IMR-90 (cell line): ENCODE measurements around the gene MAMLD1. TPM values are rescaled to one million over a fixed set of nuclear protein-coding genes. Genes with fewer than 3 reads are reported as not detected.
A peak's percentile ranks its signal among the peaks of the same experiment; 100 is the strongest.

Source experiments
- ATAC-seq: fragments of 200-7000 bp; cut with Tn5 transposase; 2 replicates; pipeline ENCODE4 v1.9.1; 2020; ENCODE audit warnings: low read depth, mild to moderate bottlenecking, moderate library complexity
- BruUV-seq: library from RNA; stranded (reverse); fragments of 400-500 nt; replicated peaks from 2 replicates; lab custom pipeline; 2021; lab: Mats Ljungman, UMichigan
- CTCF ChIA-PET: fragments of 300-600 bp; formaldehyde crosslinking; extraction: SDS; loops from one replicate; lab custom pipeline; 2021; ENCODE audit warnings: antibody characterized with exemption; lab: Yijun Ruan, JAX
- POLR2A ChIA-PET: fragments of 300-600 bp; sonication (Branson Sonifier 250); formaldehyde crosslinking; loops from one replicate; lab custom pipeline; 2022; ENCODE audit warnings: antibody characterized with exemption; ENCODE audit not compliant: unreplicated experiment; lab: Charles Lee
- DNase-seq: peaks from one replicate; pipeline ENCODE4 v3.0.0; 2013
- H2AFZ ChIP-seq: replicated peaks from 2 replicates; pipeline ENCODE3; 2013; ENCODE audit warnings: low read length, mild to moderate bottlenecking; ENCODE audit not compliant: poor library complexity
- H2AK5ac ChIP-seq: 2 replicates; pipeline ENCODE4 v1.6.1; 2013; ENCODE audit warnings: low read depth, low read length, inconsistent platforms
- H2AK9ac ChIP-seq: replicated peaks from 2 replicates; pipeline ENCODE3; 2013; ENCODE audit warnings: mild to moderate bottlenecking, low read depth, low read length, moderate library complexity; ENCODE audit not compliant: poor library complexity
- H2BK120ac ChIP-seq: 2 replicates; pipeline ENCODE4 v1.6.1; 2013; ENCODE audit warnings: low read depth, low read length, inconsistent platforms
- H2BK15ac ChIP-seq: 3 replicates; pipeline ENCODE4 v1.6.1; 2013; ENCODE audit warnings: low read depth, low read length, inconsistent platforms
- H2BK20ac ChIP-seq: 2 replicates; pipeline ENCODE4 v1.6.1; 2013; ENCODE audit warnings: low read depth, mild to moderate bottlenecking, inconsistent platforms, low read length, moderate library complexity
- H2BK5ac ChIP-seq: 2 replicates; pipeline ENCODE4 v1.6.1; 2013; ENCODE audit warnings: mild to moderate bottlenecking, low read depth, low read length, inconsistent platforms; ENCODE audit not compliant: poor library complexity, severe bottlenecking
- H3K14ac ChIP-seq: replicated peaks from 2 replicates; pipeline ENCODE4 v1.6.1; 2013; ENCODE audit warnings: low read depth, low read length, inconsistent platforms
- H3K18ac ChIP-seq: 2 replicates; pipeline ENCODE4 v1.6.1; 2013; ENCODE audit warnings: low read depth, low read length, control low read depth
- H3K23ac ChIP-seq: 2 replicates; pipeline ENCODE4 v1.6.1; 2013; ENCODE audit warnings: low read depth, low read length, inconsistent platforms
- H3K27ac ChIP-seq: 2 replicates; pipeline ENCODE4 v1.5.1; 2013; ENCODE audit warnings: mild to moderate bottlenecking, control low read depth, low read length; ENCODE audit not compliant: insufficient read depth
- H3K27me3 ChIP-seq: 2 replicates; pipeline ENCODE4 v1.6.1; 2013; ENCODE audit warnings: low read length; ENCODE audit not compliant: control insufficient read depth, insufficient read depth
- H3K36me3 ChIP-seq: 2 replicates; pipeline ENCODE4 v1.6.1; 2013; ENCODE audit warnings: low read length, mixed read lengths; ENCODE audit not compliant: control insufficient read depth, insufficient read depth
- H3K4ac ChIP-seq: 2 replicates; pipeline ENCODE4 v1.6.1; 2013; ENCODE audit warnings: low read depth, low read length, inconsistent platforms
- H3K4me1 ChIP-seq: 2 replicates; pipeline ENCODE4 v1.6.1; 2013; ENCODE audit warnings: low read length, mixed read lengths; ENCODE audit not compliant: control insufficient read depth, insufficient read depth
- H3K4me2 ChIP-seq: 2 replicates; pipeline ENCODE4 v1.6.1; 2013; ENCODE audit warnings: low read depth, mild to moderate bottlenecking, control low read depth, low read length, moderate library complexity
- H3K4me3 ChIP-seq: 2 replicates; pipeline ENCODE4 v1.5.1; 2013; ENCODE audit warnings: low read depth, mild to moderate bottlenecking, control low read depth, low read length, moderate library complexity; ENCODE audit not compliant: insufficient read depth
- H3K56ac ChIP-seq: 2 replicates; pipeline ENCODE4 v1.6.1; 2013; ENCODE audit warnings: low read length, inconsistent platforms; ENCODE audit not compliant: insufficient read depth; ENCODE audit errors: extremely low read depth
- H3K79me1 ChIP-seq, 2 experiments: 2 replicates each; pipeline ENCODE4 v1.6.1; 2013; ENCODE audit warnings: low read length in 2 of 2, inconsistent platforms in 1 of 2, low read depth in 1 of 2
- H3K9ac ChIP-seq: 2 replicates; pipeline ENCODE4 v1.6.1; 2013; ENCODE audit warnings: low read depth, low read length, control low read depth
- H3K9me1 ChIP-seq: 2 replicates; pipeline ENCODE4 v1.6.1; 2013; ENCODE audit warnings: low read length, inconsistent platforms; ENCODE audit not compliant: insufficient read depth
- H3K9me3 ChIP-seq: 2 replicates; pipeline ENCODE4 v1.6.1; 2013; ENCODE audit warnings: low read length; ENCODE audit not compliant: control insufficient read depth, insufficient read depth
- H4K20me1 ChIP-seq: 2 replicates; pipeline ENCODE4 v1.6.1; 2013; ENCODE audit warnings: low read length, inconsistent platforms; ENCODE audit not compliant: insufficient read depth
- H4K5ac ChIP-seq: 2 replicates; pipeline ENCODE4 v1.6.1; 2013; ENCODE audit warnings: mild to moderate bottlenecking, low read depth, low read length, control low read depth
- H4K8ac ChIP-seq, 2 experiments: 2 replicates each; pipeline ENCODE4 v1.6.1; 2013; ENCODE audit warnings: low read depth in 2 of 2, low read length in 2 of 2, control low read depth in 1 of 2, inconsistent platforms in 1 of 2
- H4K91ac ChIP-seq: 2 replicates; pipeline ENCODE4 v1.6.1; 2013; ENCODE audit warnings: low read depth, low read length, inconsistent platforms; ENCODE audit not compliant: insufficient read depth
- BHLHE40 ChIP-seq: fragments of 150-350 bp; IDR thresholded peaks from 2 replicates; pipeline ENCODE4 v1.6.1; 2016; ENCODE audit warnings: mild to moderate bottlenecking, low read depth, low read length
- CEBPB ChIP-seq: IDR thresholded peaks from 2 replicates; pipeline ENCODE4 v1.6.1; 2012; ENCODE audit warnings: low read depth, low read length, improper control_type of control experiment
- CHD1 ChIP-seq: IDR thresholded peaks from 2 replicates; pipeline ENCODE4 v1.6.1; 2012; ENCODE audit warnings: low read depth, low read length, improper control_type of control experiment
- FOS ChIP-seq: fragments of 150-350 bp; IDR thresholded peaks from 2 replicates; pipeline ENCODE4 v1.6.1; 2016; ENCODE audit warnings: low read depth, low read length
- MAFK ChIP-seq: IDR thresholded peaks from 2 replicates; pipeline ENCODE4 v1.6.1; 2012; ENCODE audit warnings: low read depth, low read length, improper control_type of control experiment
- MAZ ChIP-seq: IDR thresholded peaks from 2 replicates; pipeline ENCODE4 v1.6.1; 2012; ENCODE audit warnings: low read depth, mild to moderate bottlenecking, low read length, improper control_type of control experiment, moderate library complexity, borderline replicate concordance
- MXI1 ChIP-seq: IDR thresholded peaks from 2 replicates; pipeline ENCODE4 v1.6.1; 2012; ENCODE audit warnings: low read depth, mild to moderate bottlenecking, low read length, moderate library complexity, borderline replicate concordance
- NFE2L2 ChIP-seq: fragments of 150-350 bp; IDR thresholded peaks from 2 replicates; pipeline ENCODE4 v1.6.1; 2016; ENCODE audit warnings: low read depth, mild to moderate bottlenecking, low read length
- POLR2A ChIP-seq: IDR thresholded peaks from 2 replicates; pipeline ENCODE4 v1.6.1; 2012; ENCODE audit warnings: mild to moderate bottlenecking, low read depth, low read length
- RCOR1 ChIP-seq: IDR thresholded peaks from 2 replicates; pipeline ENCODE4 v1.6.1; 2012; ENCODE audit warnings: mild to moderate bottlenecking, low read length, improper control_type of control experiment; ENCODE audit not compliant: insufficient replicate concordance
- RFX5 ChIP-seq: IDR thresholded peaks from 2 replicates; pipeline ENCODE4 v1.8.0; 2012; ENCODE audit warnings: low read depth, mild to moderate bottlenecking, low read length, moderate library complexity
- SMC3 ChIP-seq: fragments of 150-350 bp; IDR thresholded peaks from 2 replicates; pipeline ENCODE4 v1.6.1; 2016; ENCODE audit warnings: low read depth, mild to moderate bottlenecking, antibody characterized with exemption, low read length, moderate library complexity
- USF2 ChIP-seq: fragments of 150-350 bp; IDR thresholded peaks from 2 replicates; pipeline ENCODE4 v1.6.1; 2017; ENCODE audit warnings: mild to moderate bottlenecking, antibody characterized with exemption, low read length, low read depth
- WGBS, 2 experiments: methylation state at CpG; one replicate each; pipeline versions ENCODE4 v1.1.5 to v1.1.7; 2013; ENCODE audit warnings: missing lambda C conversion rate in 2 of 2; ENCODE audit not compliant: insufficient read length in 1 of 2; ENCODE audit errors: extremely low coverage in 2 of 2; 5-methylcytosine and 5-hydroxymethylcytosine counted together
- dilution Hi-C: fragments of 300-500 bp; cut with HindIII; formaldehyde crosslinking; loops from one replicate; pipeline ENCODE4 v1.14.3; 2018; ENCODE audit warnings: low sequenced_read_pairs; ENCODE audit not compliant: unreplicated experiment
- in situ Hi-C: fragments of 300-500 bp; cut with MboI; formaldehyde crosslinking; loops from 3 replicates; pipeline ENCODE4 v1.14.3; 2019; ENCODE audit warnings: low sequenced_read_pairs, inconsistent platforms, mixed read lengths
- intact Hi-C: fragments of 100-400 bp; cut with micrococcal nuclease; formaldehyde crosslinking; loops from 2 replicates; pipeline ENCODE4 v1.10.0; 2022
- polyA plus RNA-seq, 3 experiments: library from polyadenylated mRNA; depleted of rRNA; stranded (reverse); fragments of >200 nt; gene quantifications; 2 replicates each; pipeline ENCODE4 v1.2.3, GENCODE V29; 2012; ENCODE audit warnings: low replicate concordance in 1 of 3
- total RNA-seq: library from RNA; depleted of rRNA; stranded (reverse); fragments of >200 nt; gene quantifications from 2 replicates; pipeline ENCODE4 v1.2.3, GENCODE V29; 2012

MAMLD1 gene
- total and polyA plus RNA-seq, 2 of the 4 experiments (the other 2 are of a cell fraction), result 1.4 to 11.0 TPM

GRCh38 chrX:150548251-150548650, 185.1 kb downstream of the MAMLD1 start:
- in situ Hi-C loops, result no loop called here
- H3K56ac ChIP-seq, result no peak overlapping the region

More at GRCh38 chrX:150548251-150548650, 185.1 kb downstream of the MAMLD1 start:
- H3K27ac ChIP-seq, result no peak overlapping the region
- H2BK120ac ChIP-seq, result no peak overlapping the region
- ChIA-PET POLR2A (no interaction called here), CTCF (no interaction called here)
- no peaks in the 10 kb centered on the region for H3K4me1 ChIP-seq
- no TSS peak for BruUV-seq
- no peaks in the 10 kb centered on the region for H3K36me3 ChIP-seq
- TF ChIP-seq USF2 (no peak), POLR2A (no peak), CHD1 (no peak), NFE2L2 (no peak), MXI1 (no peak), MAZ (no peak), CEBPB (no peak), RCOR1 (no peak), MAFK (no peak), RFX5 (no peak), SMC3 (no peak), FOS (no peak), BHLHE40 (no peak)
- H3K14ac ChIP-seq, result no peak overlapping the region
- no peak overlapping the region for H2AK9ac ChIP-seq
- H2BK5ac ChIP-seq, result no peak overlapping the region
- no peak overlapping the region for H2BK15ac ChIP-seq
- peak overlapping the region in 1 of 2 experiments; percentile 36; a peak in 1 of 4 replicates for H4K8ac ChIP-seq
- no peaks in the 10 kb centered on the region for H3K9me3 ChIP-seq
- 67% methylated on average over 2 of the region's 4 CpGs; no CpG with 5 or more reads in 1 of the 2 experiments for WGBS, 2 experiments
- no peak overlapping the region for H3K18ac ChIP-seq
- peaks cover 9% of the 10 kb centered on the region; the same call in 1 of the 2 replicates for H3K27me3 ChIP-seq
- DNase-seq (no peak), ATAC-seq (no peak)
- H4K5ac ChIP-seq, result no peak overlapping the region
- peak overlapping the region; percentile 87 for H2AFZ ChIP-seq
- no peak overlapping the region for H2AK5ac ChIP-seq
- no peak overlapping the region for H4K91ac ChIP-seq
- intact Hi-C loops, result no loop called here
- H3K9me1 ChIP-seq, result no peaks in the 10 kb centered on the region
- dilution Hi-C loops, result no loop called here
- no peak overlapping the region for H2BK20ac ChIP-seq
- no peak overlapping the region for H3K9ac ChIP-seq
- H3K23ac ChIP-seq, result no peak overlapping the region
- no peaks in the 10 kb centered on the region for H3K79me1 ChIP-seq
- no peak overlapping the region for H3K4me3 ChIP-seq
- H3K4me2 ChIP-seq, result no peak overlapping the region
- no peaks in the 10 kb centered on the region for H4K20me1 ChIP-seq
- 0 out of 2 replicates have a peak overlapping the region, but pooled peaks have one; percentile 5 for H3K4ac ChIP-seq
